ENCODE results near the gene PDE4B.

PDE4B gene

DNA sequence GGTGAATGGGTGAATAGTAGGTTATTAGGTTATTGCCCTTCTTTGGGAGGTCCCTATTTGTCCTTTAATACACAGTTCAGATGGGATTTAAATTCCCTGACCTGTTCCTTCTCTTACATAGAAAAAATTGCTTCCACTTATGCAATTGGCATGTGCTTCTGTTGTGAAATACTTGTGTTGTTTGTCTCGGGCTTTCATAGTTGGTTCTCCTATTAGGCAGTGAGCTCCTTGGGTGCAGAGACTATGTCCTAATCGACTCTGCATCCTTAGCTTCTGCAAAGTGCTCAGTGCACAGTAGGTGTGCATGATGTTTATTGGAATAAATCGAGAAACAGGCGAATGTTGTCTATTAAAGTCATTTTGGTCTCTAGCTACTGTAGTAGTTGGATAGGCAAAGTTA lies 1.3 kb upstream of the PDE4B start:
- Histone ChIP-seq H3K4me3 (no peak overlapping the region), H3K27ac (no peak overlapping the region)
- DNase-seq (ENCODE audit: low spot score), result no peak
- TF ChIP-seq, protein P1, sequence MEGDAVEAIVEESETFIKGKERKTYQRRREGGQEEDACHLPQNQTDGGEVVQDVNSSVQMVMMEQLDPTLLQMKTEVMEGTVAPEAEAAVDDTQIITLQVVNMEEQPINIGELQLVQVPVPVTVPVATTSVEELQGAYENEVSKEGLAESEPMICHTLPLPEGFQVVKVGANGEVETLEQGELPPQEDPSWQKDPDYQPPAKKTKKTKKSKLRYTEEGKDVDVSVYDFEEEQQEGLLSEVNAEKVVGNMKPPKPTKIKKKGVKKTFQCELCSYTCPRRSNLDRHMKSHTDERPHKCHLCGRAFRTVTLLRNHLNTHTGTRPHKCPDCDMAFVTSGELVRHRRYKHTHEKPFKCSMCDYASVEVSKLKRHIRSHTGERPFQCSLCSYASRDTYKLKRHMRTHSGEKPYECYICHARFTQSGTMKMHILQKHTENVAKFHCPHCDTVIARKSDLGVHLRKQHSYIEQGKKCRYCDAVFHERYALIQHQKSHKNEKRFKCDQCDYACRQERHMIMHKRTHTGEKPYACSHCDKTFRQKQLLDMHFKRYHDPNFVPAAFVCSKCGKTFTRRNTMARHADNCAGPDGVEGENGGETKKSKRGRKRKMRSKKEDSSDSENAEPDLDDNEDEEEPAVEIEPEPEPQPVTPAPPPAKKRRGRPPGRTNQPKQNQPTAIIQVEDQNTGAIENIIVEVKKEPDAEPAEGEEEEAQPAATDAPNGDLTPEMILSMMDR (IDR thresholded peaks at IDR 0.05), result no peak

DNA sequence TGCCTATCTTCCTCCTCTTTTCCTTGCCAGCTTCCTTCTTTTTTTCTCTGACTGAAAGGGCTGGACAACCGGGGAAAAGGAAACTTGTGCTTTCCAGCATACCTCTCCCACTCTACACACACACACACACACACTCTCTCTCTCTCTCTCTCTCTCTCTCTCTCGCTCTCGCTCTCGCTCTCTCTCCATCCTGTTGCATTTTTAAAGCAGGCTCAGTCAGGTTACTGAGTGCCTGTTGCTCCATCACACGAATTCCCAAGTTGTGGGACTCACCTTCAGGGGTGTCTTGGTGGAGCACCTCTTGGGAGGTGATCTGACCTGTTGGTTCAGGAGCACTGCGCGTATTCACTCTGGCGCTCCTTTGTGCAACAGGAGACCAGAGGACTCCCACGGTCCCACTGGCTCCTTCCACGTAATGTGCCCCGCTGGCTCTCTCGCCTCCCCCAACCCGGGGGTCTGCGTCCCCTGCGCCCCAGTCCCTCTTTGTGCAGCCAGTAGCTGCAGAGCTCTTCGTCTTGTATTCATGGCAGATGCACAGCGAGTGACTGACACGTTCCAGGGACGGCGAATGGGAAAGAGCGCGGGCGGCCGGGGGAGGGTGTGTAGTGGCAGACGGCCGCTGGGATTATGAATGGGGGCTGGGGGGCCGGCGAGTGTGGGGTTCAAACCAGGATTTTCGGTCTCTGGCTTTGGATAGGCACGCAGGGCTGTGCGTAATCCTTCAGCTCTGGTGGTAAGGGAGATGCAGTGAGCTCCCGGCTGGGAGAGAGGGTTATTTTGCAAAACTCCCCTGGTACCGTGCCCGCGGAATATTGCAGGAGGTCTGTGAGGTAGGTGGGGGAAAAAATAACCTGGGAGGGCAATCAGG lies 660 bp upstream of the PDE4B start:
- TF ChIP-seq, protein P1 (IDR thresholded peaks at IDR 0.05), result no peak
- peak overlapping the region in 1 of 2 donors; percentile 28 for H3K27ac ChIP-seq
- peak overlapping the region; percentile 62 for H3K4me3 ChIP-seq
- DNase-seq (ENCODE audit: low spot score), result no peak

DNA sequence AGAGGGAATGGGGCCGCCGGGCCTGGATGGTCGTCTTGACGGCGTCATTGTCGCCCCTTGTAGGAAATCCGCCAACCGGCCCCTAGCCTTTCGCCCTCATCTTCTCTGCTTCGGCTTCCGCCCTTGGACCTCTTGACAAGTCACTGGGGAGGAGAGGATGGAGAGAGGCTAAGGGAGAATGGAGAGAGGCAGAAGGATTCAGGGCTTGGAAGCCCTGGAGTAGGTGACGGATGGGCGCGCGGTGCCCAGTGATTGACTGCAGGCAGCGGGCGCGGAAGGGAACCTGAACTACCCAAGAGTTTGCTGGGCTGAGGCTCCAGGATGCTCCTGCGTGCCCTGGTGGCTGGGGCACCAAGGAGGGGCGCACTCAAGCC lies 651 bp downstream of the PDE4B start:
- peak overlapping the region; percentile 62 for H3K4me3 ChIP-seq
- TF ChIP-seq, protein P1 (IDR thresholded peaks at IDR 0.05), result no peak
- H3K27ac ChIP-seq, result no peak overlapping the region
- no peak for DNase-seq (ENCODE audit: low spot score)

DNA sequence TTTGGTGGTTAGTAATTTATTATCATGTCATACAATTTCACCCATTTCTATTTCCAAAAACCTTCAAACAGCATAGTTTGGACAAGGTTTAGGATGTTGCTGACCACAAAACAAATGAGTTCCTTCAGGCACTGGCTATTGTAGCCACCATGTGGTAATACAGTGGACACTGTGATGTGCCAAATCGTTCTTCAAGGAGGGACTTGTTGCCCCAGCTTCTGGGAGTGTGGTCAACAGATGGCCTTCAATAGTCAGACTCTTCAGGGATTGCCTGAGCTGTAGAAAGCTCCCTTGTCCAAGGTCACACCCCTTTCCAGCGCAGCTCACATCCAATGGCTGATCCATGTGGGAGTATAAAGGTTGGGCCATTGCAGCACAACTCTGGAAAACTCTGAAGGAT lies 2.6 kb downstream of the PDE4B start:
- H3K4me3 ChIP-seq, result no peak overlapping the region
- TF ChIP-seq, protein P1 (IDR thresholded peaks at IDR 0.05), result no peak
- no peak for DNase-seq (ENCODE audit: low spot score)
- H3K27ac ChIP-seq, result no peak overlapping the region

DNA sequence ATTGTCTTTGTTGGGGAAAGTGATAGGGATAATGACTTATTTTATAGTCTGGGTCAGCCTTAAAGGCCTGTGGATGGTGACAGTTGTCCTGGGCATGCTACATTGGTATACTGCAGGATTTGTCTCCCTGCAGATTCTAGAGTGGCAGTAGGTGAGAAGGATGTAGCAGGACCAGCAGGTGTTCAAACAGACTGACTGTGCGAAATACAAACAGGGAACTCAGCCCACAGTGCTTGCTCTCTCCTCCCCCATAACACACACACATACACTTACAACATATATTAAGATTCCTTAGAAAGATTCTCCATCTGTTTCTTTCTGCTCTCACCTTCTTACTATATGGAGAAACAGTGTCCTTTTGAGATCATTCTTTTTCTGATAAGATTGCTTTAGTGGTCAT lies 6.9 kb downstream of the PDE4B start:
- no peak for DNase-seq (ENCODE audit: low spot score)
- TF ChIP-seq, protein P1 (IDR thresholded peaks at IDR 0.05), result no peak
- Histone ChIP-seq H3K27ac (no peak overlapping the region), H3K4me3 (no peak overlapping the region)

DNA sequence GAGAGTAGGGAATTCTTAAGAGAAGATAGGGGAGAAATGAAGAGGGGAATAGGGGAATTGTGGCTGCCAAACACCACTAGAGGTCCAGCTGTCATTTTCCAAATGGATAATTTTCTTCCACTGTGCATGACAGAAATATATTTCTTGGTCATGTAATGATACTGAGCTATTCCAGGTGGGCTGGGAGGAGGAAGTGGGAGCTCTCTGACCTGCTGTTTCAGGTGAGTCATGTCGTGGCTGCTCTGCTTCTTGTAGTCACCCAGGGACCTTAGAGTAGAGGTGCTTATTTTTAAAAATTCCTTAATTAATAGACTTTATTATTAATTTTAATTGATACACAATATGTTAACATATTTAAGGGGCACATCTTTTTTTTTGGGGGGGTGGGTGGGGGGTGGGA lies 11.9 kb downstream of the PDE4B start:
- H3K27ac ChIP-seq, result no peak overlapping the region
- DNase-seq (ENCODE audit: low spot score), result no peak
- TF ChIP-seq, protein P1 (IDR thresholded peaks at IDR 0.05), result no peak

DNA sequence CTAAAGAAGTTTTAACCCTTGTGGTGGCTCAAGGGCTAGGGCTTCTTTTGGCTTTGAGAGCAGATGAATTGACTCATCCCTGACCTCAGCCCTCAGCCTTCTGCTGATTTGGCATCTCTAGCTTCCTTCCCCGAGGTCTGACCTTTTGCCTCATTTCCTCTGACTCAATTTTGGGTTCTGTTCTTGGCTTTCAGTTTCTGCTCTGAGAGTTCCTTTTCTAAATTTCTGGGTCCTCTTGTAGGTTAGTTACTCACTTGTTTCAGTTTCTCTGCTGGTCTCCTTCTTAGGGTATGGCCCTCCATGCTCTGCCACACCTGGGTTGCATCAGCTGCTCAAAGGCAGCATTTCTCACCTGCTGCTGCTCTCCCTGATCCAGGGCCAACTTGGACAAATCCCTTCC lies 19.4 kb downstream of the PDE4B start:
- DNase-seq (ENCODE audit: low spot score), result no peak
- no peak overlapping the region for H3K4me3 ChIP-seq
- TF ChIP-seq, protein P1 (IDR thresholded peaks at IDR 0.05), result no peak
- H3K27ac ChIP-seq, result peak overlapping the region in 1 of 2 donors; percentile 68

More for the DNA sequence above, 11.9 kb downstream of the PDE4B start:
- no peak overlapping the region for H3K4me3 ChIP-seq

Data from coronary artery (tissue), 2 donors.